K562 (cell line): Measurements from ENCODE around the gene EXOC3. TPM values are rescaled to one million over a fixed set of nuclear protein-coding genes. Genes with fewer than 3 reads are reported as not detected.

Experiments used
- ATAC-seq: fragments of 200-7000 bp; cut with Tn5 transposase; 3 replicates; pipeline ENCODE4 v1.9.1; 2020; ENCODE audit warnings: moderate library complexity
- BruUV-seq: library from RNA; stranded (reverse); fragments of 400-500 nt; replicated peaks from 2 replicates; lab custom pipeline; 2021; lab: Mats Ljungman, UMichigan
- CTCF ChIA-PET: fragments of 300-600 bp; formaldehyde crosslinking; extraction: SDS; loops from one replicate; lab custom pipeline; 2021; ENCODE audit warnings: low intra/inter-chr PET ratio; lab: Yijun Ruan, JAX
- POLR2A ChIA-PET: fragments of 300-600, 350-650 bp; sonication (Branson Sonifier 250); formaldehyde crosslinking; extraction: SDS; loops from one replicate; lab custom pipeline; 2021; ENCODE audit warnings: antibody characterized with exemption, inconsistent platforms; lab: Yijun Ruan, JAX
- DNase-seq, 4 experiments: peaks; one replicate each; pipeline versions ENCODE4 v3.0.0 to v3.0.0-alpha.2; 2011 to 2018; ENCODE audit warnings: low spot score in 3 of 4, mixed read lengths in 3 of 4; ENCODE audit errors: extremely low read depth in 1 of 4
- FAIRE-seq: peaks from 2 replicates; lab custom pipeline; 2011; peaks lifted over from hg19 to GRCh38; lab: Jason Lieb, UNC
- H2AFZ ChIP-seq: 2 replicates; pipeline ENCODE4 v1.6.0; 2011; ENCODE audit warnings: low read depth, low read length, control low read depth, inconsistent platforms
- H3K27ac ChIP-seq: fragments of 200-600 bp; 3 replicates; pipeline ENCODE4 v1.8.0; 2011; ENCODE audit warnings: low read depth, mild to moderate bottlenecking, control low read depth, inconsistent platforms, low read length, moderate library complexity, mixed read lengths; ENCODE audit errors: extremely low read depth
- H3K27me3 ChIP-seq, 2 experiments: fragments of 300-600 bp in 1 of 2; 2 replicates in 1 of 2; 3 replicates in 1 of 2; pipeline versions ENCODE4 v1.6.0 to v1.8.0; 2011; ENCODE audit warnings: inconsistent platforms in 2 of 2, low read length in 2 of 2, mild to moderate bottlenecking in 1 of 2, mixed read lengths in 1 of 2, moderate library complexity in 1 of 2; ENCODE audit not compliant: control insufficient read depth in 2 of 2, insufficient read depth in 2 of 2
- H3K36me3 ChIP-seq: fragments of 300-600 bp; 3 replicates; pipeline ENCODE4 v1.8.0; 2011; ENCODE audit warnings: mild to moderate bottlenecking, low read length, inconsistent platforms; ENCODE audit not compliant: control insufficient read depth, insufficient read depth
- H3K4me1 ChIP-seq, 2 experiments: fragments of 200-600 bp in 1 of 2; replicated peaks in 1 of 2; 2 replicates in 1 of 2; 3 replicates in 1 of 2; pipeline versions ENCODE4 v1.5.1 to v1.8.0; 2011; ENCODE audit warnings: inconsistent platforms in 2 of 2, low read length in 2 of 2, mild to moderate bottlenecking in 1 of 2, mixed read lengths in 1 of 2, moderate library complexity in 1 of 2; ENCODE audit not compliant: control insufficient read depth in 2 of 2, insufficient read depth in 2 of 2
- H3K4me2 ChIP-seq: 2 replicates; pipeline ENCODE4 v1.6.1; 2011; ENCODE audit warnings: low read length, control low read depth, inconsistent platforms, mixed read lengths; ENCODE audit not compliant: insufficient read depth
- H3K4me3 ChIP-seq: fragments of 200-600 bp; sonication (generic), shearing (Covaris generic); 2 replicates; pipeline ENCODE4 v1.5.1; 2016; ENCODE audit warnings: control low read depth, inconsistent platforms
- H3K79me2 ChIP-seq: fragments of 200-600 bp; 3 replicates; pipeline ENCODE4 v1.8.0; 2011; ENCODE audit warnings: low read length, inconsistent platforms; ENCODE audit not compliant: control insufficient read depth, insufficient read depth
- H3K9ac ChIP-seq, 2 experiments: 2 replicates each; pipeline versions ENCODE4 v1.6.0 to v1.6.1; 2011; ENCODE audit warnings: low read depth in 2 of 2, low read length in 2 of 2, control low read depth in 1 of 2, inconsistent platforms in 1 of 2, mild to moderate bottlenecking in 1 of 2, mixed read lengths in 1 of 2; ENCODE audit not compliant: insufficient read depth in 1 of 2
- H3K9me1 ChIP-seq: one replicate; pipeline ENCODE4 v1.6.0; 2011; ENCODE audit warnings: inconsistent platforms, mild to moderate bottlenecking, low read length, moderate library complexity; ENCODE audit not compliant: control insufficient read depth, insufficient read depth
- H3K9me3 ChIP-seq: replicated peaks from 2 replicates; pipeline ENCODE4 v1.5.1; 2011; ENCODE audit warnings: low read depth, low read length, inconsistent platforms; ENCODE audit not compliant: control insufficient read depth, insufficient read depth
- H4K20me1 ChIP-seq: replicated peaks from 2 replicates; pipeline ENCODE4 v1.6.1; 2011; ENCODE audit warnings: low read length, inconsistent platforms, mixed read lengths; ENCODE audit not compliant: control insufficient read depth, insufficient read depth
- BCLAF1 ChIP-seq, 2 experiments: fragments of 450-650 bp in 1 of 2; IDR thresholded peaks; 2 replicates each; pipeline ENCODE4 v1.6.1; 2011 to 2017; ENCODE audit warnings: low read depth in 2 of 2, antibody characterized with exemption in 1 of 2, borderline replicate concordance in 1 of 2, low read length in 1 of 2, mild to moderate bottlenecking in 1 of 2, mixed read lengths in 1 of 2; ENCODE audit not compliant: control insufficient read depth in 1 of 2
- CTBP1 ChIP-seq: fragments of 450-650 bp; IDR thresholded peaks from 2 replicates; pipeline ENCODE4 v1.6.1; 2016; ENCODE audit warnings: borderline replicate concordance
- EP300 ChIP-seq: IDR thresholded peaks from 2 replicates; pipeline ENCODE4 v1.6.1; 2012; ENCODE audit warnings: low read length, improper control_type of control experiment
- NR0B1 ChIP-seq: fragments of 450-650 bp; IDR thresholded peaks from one replicate; pipeline ENCODE4 v1.6.1; 2018; ENCODE audit warnings: mild to moderate bottlenecking, moderate library complexity; ENCODE audit not compliant: partially characterized antibody
- NRF1 ChIP-seq, 2 experiments: fragments of 450-650 bp; IDR thresholded peaks in 1 of 2; conservative IDR thresholded peaks in 1 of 2; 2 replicates each; pipeline ENCODE4 v1.6.1; 2014; ENCODE audit warnings: mild to moderate bottlenecking in 2 of 2
- TARDBP ChIP-seq: fragments of 450-650 bp; IDR thresholded peaks from 2 replicates; pipeline ENCODE4 v1.6.1; 2016
- THAP7 ChIP-seq: fragments of 250-450 bp; sonication (Bioruptor Pico); IDR thresholded peaks from 2 replicates; pipeline ENCODE4 v1.5.0; 2021
- ZNF165 ChIP-seq: fragments of 250-450 bp; sonication (Bioruptor Pico); IDR thresholded peaks from 2 replicates; pipeline ENCODE4 v1.4.0; 2020; ENCODE audit warnings: borderline replicate concordance
- ZNF507 ChIP-seq: conservative IDR thresholded peaks from 2 replicates; pipeline ENCODE4 v1.6.1; 2017; ENCODE audit warnings: missing genetic modification characterization, missing compliant biosample characterization
- ZNF75A ChIP-seq: fragments of 450-650 bp; formaldehyde crosslinking; IDR thresholded peaks from 2 replicates; pipeline ENCODE4 v1.4.0; 2020; ENCODE audit warnings: mild to moderate bottlenecking
- ZNF830 ChIP-seq: fragments of 250-450 bp; sonication (Bioruptor Pico); IDR thresholded peaks from 2 replicates; pipeline ENCODE4 v1.5.0; 2021; ENCODE audit warnings: mild to moderate bottlenecking
- ZZZ3 ChIP-seq: fragments of 450-650 bp; IDR thresholded peaks from 2 replicates; pipeline ENCODE4 v1.6.1; 2016; ENCODE audit warnings: antibody characterized with exemption, mild to moderate bottlenecking, moderate library complexity
- WGBS: fragments of 100-300 bp; shearing (Covaris generic); methylation state at CpG from one replicate; pipeline ENCODE4 v1.1.6; 2016; ENCODE audit warnings: low coverage, mixed read lengths; ENCODE audit not compliant: insufficient coverage; ENCODE audit errors: missing lambda C conversion rate; 5-methylcytosine and 5-hydroxymethylcytosine counted together
- in situ Hi-C: fragments of 300-500 bp; cut with MboI; formaldehyde crosslinking; loops from 4 replicates; pipeline ENCODE4 v1.15.0; 2018; ENCODE audit warnings: inconsistent platforms, mixed read lengths
- intact Hi-C: fragments of 100-400 bp; cut with micrococcal nuclease; formaldehyde crosslinking; loops from 2 replicates; pipeline ENCODE4 v1.14.2; 2022
- polyA plus RNA-seq, 8 experiments: library from polyadenylated mRNA; depleted of rRNA in 4 of 8; stranded (reverse) in 5 of 8; unstranded in 3 of 8; fragments of >200 nt; fragmentation: Nextera tagmentation in 2 of 8; fragmentation: Illumina TruSeq in 1 of 8; extraction: Ambion mirVana in 2 of 8; extraction: Trizol in 1 of 8; gene quantifications; 2 replicates each; pipeline versions ENCODE4 v1.2.1 to v1.2.3, GENCODE V29; 2011 to 2014; ENCODE audit warnings: inconsistent platforms in 1 of 8, missing spikeins in 1 of 8
- total RNA-seq, 7 experiments: library from RNA; depleted of rRNA in 6 of 7; stranded (reverse); fragments of >200 nt in 6 of 7; fragmentation: Illumina TruSeq in 2 of 7; extraction: Trizol in 2 of 7; gene quantifications; 2 replicates each; pipeline versions ENCODE4 v1.2.1 to v1.2.3, GENCODE V29; 2011 to 2021; ENCODE audit warnings: low replicate concordance in 1 of 7

EXOC3 gene
- total and polyA plus RNA-seq, 9 of the 15 experiments (the other 6 are each of a cell fraction or from before 2014, with no cell fraction given) = 1.4 to 41.9 (median 22.4) TPM

GRCh38 chr5:491856-492155 lies 48.8 kb downstream of the EXOC3 start:
- Histone ChIP-seq H3K79me2 (no peaks in the 10 kb centered on the region), H3K4me3 (no peak overlapping the region), H2AFZ (no peak overlapping the region), H3K9ac (no peak overlapping the region; a peak in 1 of 4 replicates), H3K9me1 (no peaks in the 10 kb centered on the region), H3K9me3 (no peaks in the 10 kb centered on the region), H3K4me2 (no peak overlapping the region), H4K20me1 (peaks cover 9% of the 10 kb centered on the region; the same call in 1 of the 2 replicates), H3K4me1 (peaks cover 0 to 62% of the 10 kb centered on the region in 2 experiments; a peak in 2 of 5 replicates), H3K36me3 (no peaks in the 10 kb centered on the region), H3K27ac (no peak overlapping the region), H3K27me3 (peaks cover 43 to 66% of the 10 kb centered on the region in 2 experiments; a peak in 4 of 5 replicates)
- ATAC-seq = no peak
- CTCF ChIA-PET = no interaction called here
- intact Hi-C loops (no loop called here), in situ Hi-C loops (no loop called here)
- TF ChIP-seq ZNF165 (CRISPR knock-in tag) = no peak
- no peak for TF ChIP-seq EP300
- TF ChIP-seq ZNF75A (CRISPR knock-in tag) = no peak
- no peak for TF ChIP-seq ZZZ3
- TF ChIP-seq TARDBP = no peak
- no peak for TF ChIP-seq CTBP1
- no peak for TF ChIP-seq NR0B1
- TF ChIP-seq NRF1 (conservative IDR thresholded peaks at IDR 0.05 in 1 of 2, IDR thresholded peaks at IDR 0.05 in 1 of 2) = no peak
- no peak for TF ChIP-seq THAP7
- TF ChIP-seq ZNF507 = no peak
- TF ChIP-seq BCLAF1 (IDR thresholded peaks at IDR 0.05; ENCODE audit: borderline replicate concordance in 1 of 2, control insufficient read depth in 1 of 2, low read depth in 2 of 2, low read length in 1 of 2) = no peak
- no peak for TF ChIP-seq ZNF830
- POLR2A ChIA-PET = no interaction called here
- 50% methylated on average over 13 of the region's 19 CpGs for WGBS
- no TSS peak for BruUV-seq
- DNase-seq = no peak
- FAIRE-seq = no peak
